Testis (tissue), 2 donors: ENCODE results near the gene KCNQ1.

Source experiments
- CTCF ChIP-seq, 3 experiments: fragments of 450-650 bp in 2 of 3; fragments of 200-600 bp in 1 of 3; sonication (generic) in 1 of 3; IDR thresholded peaks; one replicate each; pipeline ENCODE4 v1.5.1; 2016 to 2019; ENCODE audit warnings: antibody characterized with exemption in 3 of 3, mild to moderate bottlenecking in 2 of 3, moderate library complexity in 1 of 3
- POLR2A ChIP-seq: fragments of 450-650 bp; IDR thresholded peaks from one replicate; pipeline ENCODE4 v1.6.1; 2017; ENCODE audit warnings: antibody characterized with exemption, mild to moderate bottlenecking, moderate library complexity

- TF ChIP-seq CTCF (IDR thresholded peaks at IDR 0.05): no peak
- TF ChIP-seq POLR2A: no peak
These were observed 215.6 kb downstream of the KCNQ1 start for GRCh38 chr11:2660357-2660939.
